ENCODE measurements around the gene RAB3D.

Gene RAB3D

GRCh38 chr19:11306337-11306736 lies 33.1 kb downstream of the RAB3D start:
- no peak for DNase-seq (ENCODE audit: low spot score)
- in situ Hi-C loops (cut with MboI; ENCODE audit: low sequenced_read_pairs, unreplicated experiment) = no loop called here
- no peak for TF ChIP-seq CTCF (IDR thresholded peaks at IDR 0.05; ENCODE audit: borderline replicate concordance, control extremely low read depth, extremely low read depth, insufficient read depth, missing control alignments)

DNA sequence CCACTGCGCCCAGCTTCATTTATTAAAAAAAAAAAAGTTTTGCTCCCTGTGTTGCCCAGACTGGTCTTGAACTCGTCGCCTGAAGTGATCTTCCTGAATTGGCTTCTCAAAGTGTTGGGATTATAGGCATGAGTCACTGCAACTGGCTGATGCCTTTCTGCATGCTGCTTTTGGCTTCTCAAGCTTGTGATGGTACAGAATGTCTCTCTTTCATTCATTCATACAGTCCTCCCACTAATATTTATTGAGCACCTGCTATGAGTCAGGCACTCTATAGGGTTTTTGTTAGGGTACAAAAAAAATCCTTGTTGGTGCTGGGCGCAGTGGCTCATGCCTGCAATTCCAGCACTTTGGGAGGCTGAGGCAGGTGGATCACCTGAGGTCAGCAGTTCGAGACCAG lies 34.5 kb downstream of the RAB3D start:
- no peak for DNase-seq (ENCODE audit: low spot score)
- TF ChIP-seq CTCF (IDR thresholded peaks at IDR 0.05; ENCODE audit: borderline replicate concordance, control extremely low read depth, extremely low read depth, insufficient read depth, missing control alignments) = no peak
- in situ Hi-C loops (cut with MboI; ENCODE audit: low sequenced_read_pairs, unreplicated experiment) = no loop called here

- no peak for TF ChIP-seq CTCF (IDR thresholded peaks at IDR 0.05; ENCODE audit: borderline replicate concordance, control extremely low read depth, extremely low read depth, insufficient read depth, missing control alignments)
- in situ Hi-C loops (cut with MboI; ENCODE audit: low sequenced_read_pairs, unreplicated experiment) = no loop called here
Measured at GRCh38 chr19:11300811-11301120, 38.7 kb downstream of the RAB3D start.

GRCh38 chr19:11299946-11300810 lies 39.3 kb downstream of the RAB3D start:
- DNase-seq (ENCODE audit: low spot score) = no peak
- TF ChIP-seq CTCF (IDR thresholded peaks at IDR 0.05; ENCODE audit: borderline replicate concordance, control extremely low read depth, extremely low read depth, insufficient read depth, missing control alignments) = no peak
- in situ Hi-C loops (cut with MboI; ENCODE audit: low sequenced_read_pairs, unreplicated experiment) = no loop called here

More at GRCh38 chr19:11300811-11301120, 38.7 kb downstream of the RAB3D start:
- DNase-seq (ENCODE audit: low spot score) = no peak

DNA sequence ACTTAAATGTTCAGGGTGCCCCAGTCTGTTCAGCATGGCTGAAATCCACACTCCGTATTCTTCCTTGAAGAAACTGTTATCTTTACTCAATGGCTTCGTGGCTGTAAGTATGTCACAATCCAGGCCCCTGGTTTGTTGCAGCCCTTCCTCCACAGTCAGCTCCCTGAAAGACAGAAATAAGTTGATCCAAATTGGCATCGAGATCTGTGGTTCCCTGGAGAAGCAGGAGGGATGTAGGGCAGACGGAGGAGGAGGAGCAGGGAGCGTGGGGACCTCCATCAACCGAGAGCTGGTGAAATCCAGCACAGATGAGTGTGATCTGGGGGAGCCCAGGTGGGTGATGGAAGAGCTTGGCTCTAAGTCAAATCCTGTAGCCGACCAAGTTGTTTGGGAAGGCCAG lies 43.2 kb downstream of the RAB3D start:
- in situ Hi-C loops (cut with MboI; ENCODE audit: low sequenced_read_pairs, unreplicated experiment) = no loop called here
- TF ChIP-seq CTCF (IDR thresholded peaks at IDR 0.05; ENCODE audit: borderline replicate concordance, control extremely low read depth, extremely low read depth, insufficient read depth, missing control alignments) = no peak
- DNase-seq (ENCODE audit: low spot score) = no peak

DNA sequence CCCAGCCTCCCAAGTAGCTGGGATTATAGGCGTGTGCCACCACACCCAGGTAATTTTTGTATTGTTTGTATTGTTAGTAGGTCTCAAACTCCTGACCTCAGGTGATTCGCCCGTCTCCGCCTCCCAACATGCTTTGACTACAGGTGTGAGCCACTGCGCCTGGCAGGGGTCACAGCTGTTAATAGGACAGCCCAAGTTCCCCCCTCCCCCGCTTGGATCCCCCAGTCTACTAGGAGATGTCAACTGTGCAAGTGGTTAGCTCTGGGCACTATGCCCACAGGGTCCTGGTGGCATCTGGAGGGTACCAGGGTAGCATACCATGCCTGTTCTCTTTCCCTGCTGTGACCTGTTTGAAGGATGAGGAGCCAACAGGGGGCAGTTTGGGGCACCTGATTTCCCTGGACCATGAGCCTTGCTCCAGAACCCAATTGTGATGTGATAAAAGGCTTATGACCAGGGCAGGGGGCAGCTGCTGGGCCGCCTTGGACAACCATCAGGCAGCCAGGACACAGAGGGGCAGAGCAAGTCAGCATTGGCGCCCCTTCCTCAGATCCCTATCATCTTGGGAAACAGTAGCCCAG lies 43.7 kb downstream of the RAB3D start, which contains the start of gene TSPAN16:
TSPAN16 (plus strand) TSS at position 496 of the 581 bp plus-strand sequence. CDS start 138 bp downstream, outside the sequence.
- TF ChIP-seq CTCF (IDR thresholded peaks at IDR 0.05; ENCODE audit: borderline replicate concordance, control extremely low read depth, extremely low read depth, insufficient read depth, missing control alignments) = no peak
- in situ Hi-C loops (cut with MboI; ENCODE audit: low sequenced_read_pairs, unreplicated experiment) = no loop called here
- DNase-seq (ENCODE audit: low spot score) = no peak

Data from GM13976 (cell line).